Central memory CD8-positive, alpha-beta T cell (primary cell): Measurements from ENCODE around the gene CENPP.

Source experiments
- ATAC-seq: fragments of 150-1000 bp; cut with Tn5 transposase; replicated peaks from 2 replicates; pipeline ENCODE4 v1.10.0; 2022; ENCODE audit warnings: mild to moderate bottlenecking, moderate FRiP score, moderate number of reproducible peaks; ENCODE audit not compliant: poor library complexity, severe bottlenecking; ENCODE audit errors: extremely low read depth
- DNase-seq, 2 donors: peaks; one replicate each; pipeline ENCODE4 v3.0.0; 2021; ENCODE audit warnings: low spot score in 2 of 2
- H3K27ac Mint-ChIP-seq: one replicate; pipeline ENCODE4 v1.8.0; 2022; ENCODE audit warnings: low read depth, mild to moderate bottlenecking, moderate library complexity, mixed read lengths
- H3K27me3 Mint-ChIP-seq: one replicate; pipeline ENCODE4 v1.8.0; 2022; ENCODE audit warnings: mixed read lengths
- H3K36me3 Mint-ChIP-seq: one replicate; pipeline ENCODE4 v1.8.0; 2022; ENCODE audit warnings: mild to moderate bottlenecking, moderate library complexity, mixed read lengths; ENCODE audit not compliant: insufficient read depth
- H3K4me1 Mint-ChIP-seq: one replicate; pipeline ENCODE4 v1.8.0; 2022; ENCODE audit warnings: mixed read lengths
- H3K4me3 Mint-ChIP-seq: one replicate; pipeline ENCODE4 v1.8.0; 2022; ENCODE audit warnings: mild to moderate bottlenecking, moderate library complexity, mixed read lengths
- H3K9me3 Mint-ChIP-seq: one replicate; pipeline ENCODE4 v1.8.0; 2022; ENCODE audit warnings: mixed read lengths

The CENPP gene

DNA sequence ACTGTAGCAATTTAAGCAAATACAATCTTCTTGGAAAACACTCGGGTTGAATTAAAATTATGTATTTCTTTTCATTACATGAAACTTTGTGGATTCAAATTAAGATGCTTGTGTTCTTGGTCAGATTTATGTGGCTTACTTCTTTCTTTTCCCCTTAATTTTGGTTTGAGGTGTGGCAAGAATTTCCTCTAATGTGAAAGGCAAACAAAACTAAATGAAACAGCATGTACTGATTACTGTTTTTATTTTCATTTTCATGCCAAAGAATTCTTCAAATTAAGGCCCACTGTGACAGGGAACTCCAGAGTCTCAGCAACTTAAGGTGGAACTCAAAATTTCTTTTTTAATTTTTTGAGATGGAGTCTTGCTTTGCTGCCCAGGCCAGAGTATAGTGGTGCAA is 98.6 kb downstream of the CENPP start, which contains the start of gene OMD:
Gene OMD (minus strand): TSS at position 132 of the 400 bp plus-strand sequence. CDS start 6,913 bp downstream, outside the sequence.
- no peaks in the 10 kb centered on the region for H3K27me3 Mint-ChIP-seq
- H3K9me3 Mint-ChIP-seq, result no peaks in the 10 kb centered on the region
- no peaks in the 10 kb centered on the region for H3K4me1 Mint-ChIP-seq
- no peak within 1 kb of the TSS for H3K4me3 Mint-ChIP-seq
- H3K27ac Mint-ChIP-seq, result no peak within 1 kb of the TSS
- ATAC-seq (no peak), DNase-seq (no peak)
- H3K36me3 Mint-ChIP-seq, result no peaks in the 10 kb centered on the region

- Mint-ChIP-seq H3K27ac (no peak overlapping the region), H3K27me3 (no peaks in the 10 kb centered on the region), H3K4me1 (no peaks in the 10 kb centered on the region), H3K36me3 (no peaks in the 10 kb centered on the region), H3K9me3 (no peaks in the 10 kb centered on the region), H3K4me3 (no peak overlapping the region)
- DNase-seq, result no peak
- ATAC-seq, result no peak
These were observed 99.7 kb downstream of the CENPP start for GRCh38 chr9:92425474-92425873.

GRCh38 chr9:92426501-92427145 is 100.9 kb downstream of the CENPP start:
- Mint-ChIP-seq H3K36me3 (no peaks in the 10 kb centered on the region), H3K9me3 (no peaks in the 10 kb centered on the region), H3K4me3 (no peak overlapping the region), H3K4me1 (no peaks in the 10 kb centered on the region), H3K27me3 (no peaks in the 10 kb centered on the region), H3K27ac (no peak overlapping the region)
- DNase-seq, result no peak
- ATAC-seq, result no peak

- Mint-ChIP-seq H3K4me1 (no peaks in the 10 kb centered on the region), H3K9me3 (no peaks in the 10 kb centered on the region), H3K27ac (no peak overlapping the region), H3K36me3 (no peaks in the 10 kb centered on the region), H3K27me3 (no peaks in the 10 kb centered on the region), H3K4me3 (no peak overlapping the region)
- ATAC-seq (no peak), DNase-seq (no peak)
These were observed 104.1 kb downstream of the CENPP start for GRCh38 chr9:92429836-92430235.

DNA sequence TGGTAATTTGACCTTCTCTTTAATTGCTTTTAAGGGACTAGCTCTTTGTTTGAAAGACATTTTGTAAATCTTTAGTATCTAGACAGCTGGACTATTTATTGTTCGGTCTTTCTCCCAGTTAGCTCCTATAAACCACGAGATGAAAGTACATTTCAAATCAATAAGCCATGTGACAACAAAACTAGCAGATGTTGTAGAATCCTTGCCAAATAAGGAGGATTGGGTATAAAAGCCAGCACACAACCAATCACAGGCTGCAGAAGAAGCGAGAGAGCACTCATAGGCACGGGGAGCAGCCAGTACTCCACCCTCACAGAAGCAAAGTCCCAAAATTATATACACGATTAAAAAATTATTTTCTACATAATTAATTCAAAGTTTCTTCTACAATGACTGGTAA is 106.6 kb downstream of the CENPP start:
- Mint-ChIP-seq H3K36me3 (no peaks in the 10 kb centered on the region), H3K9me3 (no peaks in the 10 kb centered on the region), H3K27ac (no peak overlapping the region), H3K4me3 (no peak overlapping the region), H3K4me1 (no peaks in the 10 kb centered on the region), H3K27me3 (no peaks in the 10 kb centered on the region)
- ATAC-seq (no peak), DNase-seq (no peak)

GRCh38 chr9:92432972-92433548 is 107.3 kb downstream of the CENPP start:
- H3K9me3 Mint-ChIP-seq, result no peaks in the 10 kb centered on the region
- DNase-seq (no peak), ATAC-seq (no peak)
- H3K36me3 Mint-ChIP-seq, result no peaks in the 10 kb centered on the region
- H3K4me3 Mint-ChIP-seq, result no peak overlapping the region
- no peaks in the 10 kb centered on the region for H3K27me3 Mint-ChIP-seq
- no peak overlapping the region for H3K27ac Mint-ChIP-seq
- H3K4me1 Mint-ChIP-seq, result no peaks in the 10 kb centered on the region

DNA sequence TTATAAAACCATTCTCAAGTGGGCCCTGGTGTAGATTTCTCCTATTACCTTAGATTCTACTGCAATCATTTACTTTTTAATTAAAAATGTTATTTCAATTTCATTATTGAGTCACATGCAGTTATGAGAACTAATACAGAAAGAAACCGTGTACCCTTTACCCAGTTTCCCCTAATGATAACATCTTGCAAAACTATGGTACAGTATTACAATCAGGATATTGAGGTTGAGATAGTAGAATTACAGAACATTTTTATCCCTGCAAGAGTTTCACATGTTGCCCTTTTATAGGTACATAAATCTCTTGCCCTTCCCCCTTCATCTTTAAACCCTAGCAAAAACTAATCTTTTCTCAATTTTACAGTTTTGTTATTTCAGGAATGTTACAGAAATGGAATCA is 109.5 kb downstream of the CENPP start:
- Mint-ChIP-seq H3K36me3 (no peaks in the 10 kb centered on the region), H3K9me3 (no peaks in the 10 kb centered on the region), H3K27ac (no peak overlapping the region), H3K27me3 (no peaks in the 10 kb centered on the region), H3K4me3 (no peak overlapping the region), H3K4me1 (peaks cover 10% of the 10 kb centered on the region)
- DNase-seq (no peak), ATAC-seq (no peak)

DNA sequence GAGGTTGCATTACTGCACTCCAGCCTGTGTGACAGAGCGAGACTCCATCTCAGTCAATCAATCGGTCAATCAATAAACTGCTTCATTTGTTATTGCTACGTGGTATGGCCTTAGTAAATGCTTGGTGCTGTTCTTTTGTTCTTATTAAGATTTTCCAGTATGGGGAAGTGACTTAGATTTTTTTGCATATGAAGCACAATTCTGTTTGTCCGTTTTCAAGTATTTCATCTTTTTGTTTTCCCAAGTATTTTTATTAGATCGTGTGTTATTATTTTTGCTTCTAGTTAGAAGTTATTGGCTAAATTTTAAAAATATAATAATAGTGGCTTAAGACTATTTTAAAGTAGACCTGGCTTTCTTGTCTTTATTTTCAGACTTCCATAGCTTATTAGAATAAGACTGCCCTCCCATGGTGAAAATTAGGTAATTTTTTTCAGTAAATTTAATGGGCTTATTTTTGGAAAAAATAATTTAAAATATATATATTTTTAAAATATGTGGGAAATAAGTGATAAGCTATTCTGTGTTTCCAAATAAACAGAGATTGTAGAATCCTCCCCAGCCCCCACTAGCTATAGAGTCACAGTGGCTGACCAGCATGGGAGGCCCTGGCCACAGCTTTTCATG is 113.3 kb downstream of the CENPP start:
- H3K27ac Mint-ChIP-seq, result peak overlapping the region; percentile 89
- no peaks in the 10 kb centered on the region for H3K9me3 Mint-ChIP-seq
- DNase-seq (no peak), ATAC-seq (no peak)
- no peak overlapping the region for H3K4me3 Mint-ChIP-seq
- H3K36me3 Mint-ChIP-seq, result peaks cover 2% of the 10 kb centered on the region
- H3K27me3 Mint-ChIP-seq, result no peaks in the 10 kb centered on the region
- H3K4me1 Mint-ChIP-seq, result peaks cover 20% of the 10 kb centered on the region

DNA sequence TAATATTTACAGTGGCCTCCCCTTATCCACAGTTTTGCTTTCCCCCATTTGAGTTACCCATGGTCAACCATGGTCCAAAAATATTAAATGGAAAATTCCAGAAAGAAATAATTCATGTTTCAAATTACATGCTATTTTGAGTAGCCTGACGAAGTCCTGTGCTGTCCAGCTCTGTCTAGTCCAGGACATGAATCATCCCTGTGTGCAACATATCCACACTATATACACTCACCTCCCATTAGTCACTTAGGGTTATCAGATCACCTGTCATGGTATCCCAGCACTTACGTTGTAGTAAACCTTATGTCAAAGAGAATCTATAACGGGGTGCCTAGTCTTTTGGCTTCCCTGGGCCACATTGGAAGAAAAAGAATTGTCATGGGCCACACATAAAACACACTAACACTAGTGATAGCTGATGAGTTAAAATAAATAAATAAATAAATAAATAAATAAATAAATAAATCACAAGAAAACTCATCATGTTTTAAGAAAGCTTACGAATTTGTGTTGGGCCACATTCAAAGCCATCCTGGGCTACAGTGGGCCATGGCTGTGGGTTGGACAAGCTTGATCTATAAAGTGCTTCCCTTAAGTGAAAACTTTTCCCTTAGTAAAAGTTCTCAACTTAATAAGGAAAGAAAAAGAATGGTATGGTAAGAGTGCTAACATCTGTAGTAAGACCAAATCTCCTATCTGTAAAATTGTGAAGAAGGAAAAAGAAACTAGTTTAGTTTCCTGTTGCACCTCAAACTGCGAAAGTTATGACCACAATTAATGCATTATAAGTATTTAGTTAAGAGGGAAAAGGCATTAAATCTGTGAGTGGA is 114.4 kb downstream of the CENPP start:
- no peaks in the 10 kb centered on the region for H3K27me3 Mint-ChIP-seq

GRCh38 chr9:92440751-92441046 is 114.9 kb downstream of the CENPP start:
- no peaks in the 10 kb centered on the region for H3K9me3 Mint-ChIP-seq
- H3K27me3 Mint-ChIP-seq, result no peaks in the 10 kb centered on the region
- peak overlapping the region; percentile 89 for H3K27ac Mint-ChIP-seq
- ATAC-seq (peak; percentile 85), DNase-seq (no peak)
- peak overlapping the region; percentile 66 for H3K4me3 Mint-ChIP-seq
- peaks cover 20% of the 10 kb centered on the region for H3K4me1 Mint-ChIP-seq
- peaks cover 2% of the 10 kb centered on the region for H3K36me3 Mint-ChIP-seq

More for the DNA sequence above, 114.4 kb downstream of the CENPP start:
- H3K4me3 Mint-ChIP-seq, result peak overlapping the region; percentile 66
- DNase-seq (no peak), ATAC-seq (peak; percentile 67)
- peak overlapping the region; percentile 89 for H3K27ac Mint-ChIP-seq
- peaks cover 20% of the 10 kb centered on the region for H3K4me1 Mint-ChIP-seq
- peaks cover 2% of the 10 kb centered on the region for H3K36me3 Mint-ChIP-seq
- no peaks in the 10 kb centered on the region for H3K9me3 Mint-ChIP-seq

DNA sequence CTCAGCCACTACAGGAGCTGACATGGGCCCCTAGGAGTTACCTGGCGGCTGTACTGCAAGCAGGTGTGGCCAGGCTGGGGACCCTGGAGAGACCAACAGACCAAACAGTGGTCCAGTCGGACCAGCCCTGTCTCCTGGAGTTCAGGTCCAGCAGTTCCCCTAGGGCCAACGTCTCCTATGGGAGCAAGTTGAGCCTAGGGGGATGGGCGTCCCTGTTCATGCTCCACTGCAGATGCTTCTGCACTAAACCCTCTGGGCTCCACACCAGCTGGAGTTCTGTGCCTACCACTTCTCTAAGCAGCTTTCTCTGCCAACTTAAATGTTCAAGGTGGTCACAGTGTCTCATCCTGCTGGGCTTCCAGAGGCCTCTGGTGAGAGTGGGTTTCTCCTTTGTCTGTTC is 119.1 kb downstream of the CENPP start:
- ATAC-seq, result no peak
- no peaks in the 10 kb centered on the region for H3K27me3 Mint-ChIP-seq
- no peak overlapping the region for H3K27ac Mint-ChIP-seq
- peaks cover 2% of the 10 kb centered on the region for H3K36me3 Mint-ChIP-seq
- H3K4me3 Mint-ChIP-seq, result no peak overlapping the region
- DNase-seq, result no peak
- H3K9me3 Mint-ChIP-seq, result no peaks in the 10 kb centered on the region
- H3K4me1 Mint-ChIP-seq, result peaks cover 14% of the 10 kb centered on the region

- Mint-ChIP-seq H3K4me3 (no peak overlapping the region), H3K9me3 (no peaks in the 10 kb centered on the region), H3K4me1 (no peaks in the 10 kb centered on the region), H3K36me3 (no peaks in the 10 kb centered on the region), H3K27me3 (no peaks in the 10 kb centered on the region), H3K27ac (peak overlapping the region; percentile 51)
- ATAC-seq (no peak), DNase-seq (no peak)
These were observed 120.8 kb downstream of the CENPP start for GRCh38 chr9:92446536-92446935.
